Neural progenitor cell (in vitro differentiated cells): ENCODE measurements around the gene CYP4F2.

ENCODE experiments used
- EZH2 ChIP-seq: fragments of 200-600 bp; sonication (generic); IDR thresholded peaks from 2 replicates; pipeline ENCODE4 v1.6.1; 2017; ENCODE audit warnings: antibody characterized with exemption, mild to moderate bottlenecking, moderate library complexity
- EZH2phosphoT487 ChIP-seq: fragments of 200-600 bp; sonication (generic); IDR thresholded peaks from 2 replicates; pipeline ENCODE4 v1.6.1; 2017; ENCODE audit warnings: antibody characterized with exemption
- TF ChIP-seq, protein P1 (sequence below): fragments of 200-600 bp; sonication (generic); IDR thresholded peaks from 2 replicates; pipeline ENCODE4 v1.5.1; 2017; ENCODE audit warnings: antibody characterized with exemption, mild to moderate bottlenecking

DNA sequence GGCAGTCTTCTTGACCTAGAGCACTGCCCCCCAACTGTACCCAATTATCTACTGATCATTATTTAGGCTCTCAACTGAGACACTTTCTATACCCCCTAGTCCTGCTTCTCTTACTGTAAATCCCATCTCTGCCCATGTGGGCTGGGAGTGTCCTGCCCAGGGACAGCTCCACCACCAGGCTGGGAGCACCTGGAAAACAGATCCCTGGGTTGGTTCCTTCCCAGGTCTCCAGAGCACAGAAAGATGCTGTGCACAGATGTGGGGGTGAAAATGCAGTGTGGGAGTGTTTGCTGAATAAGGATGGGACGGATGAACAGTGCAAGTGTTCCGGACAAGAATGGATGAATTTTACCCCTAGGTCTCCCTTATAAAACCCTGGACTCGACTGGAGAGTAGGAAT is 12.7 kb downstream of the CYP4F2 start:
- TF ChIP-seq, protein P1, sequence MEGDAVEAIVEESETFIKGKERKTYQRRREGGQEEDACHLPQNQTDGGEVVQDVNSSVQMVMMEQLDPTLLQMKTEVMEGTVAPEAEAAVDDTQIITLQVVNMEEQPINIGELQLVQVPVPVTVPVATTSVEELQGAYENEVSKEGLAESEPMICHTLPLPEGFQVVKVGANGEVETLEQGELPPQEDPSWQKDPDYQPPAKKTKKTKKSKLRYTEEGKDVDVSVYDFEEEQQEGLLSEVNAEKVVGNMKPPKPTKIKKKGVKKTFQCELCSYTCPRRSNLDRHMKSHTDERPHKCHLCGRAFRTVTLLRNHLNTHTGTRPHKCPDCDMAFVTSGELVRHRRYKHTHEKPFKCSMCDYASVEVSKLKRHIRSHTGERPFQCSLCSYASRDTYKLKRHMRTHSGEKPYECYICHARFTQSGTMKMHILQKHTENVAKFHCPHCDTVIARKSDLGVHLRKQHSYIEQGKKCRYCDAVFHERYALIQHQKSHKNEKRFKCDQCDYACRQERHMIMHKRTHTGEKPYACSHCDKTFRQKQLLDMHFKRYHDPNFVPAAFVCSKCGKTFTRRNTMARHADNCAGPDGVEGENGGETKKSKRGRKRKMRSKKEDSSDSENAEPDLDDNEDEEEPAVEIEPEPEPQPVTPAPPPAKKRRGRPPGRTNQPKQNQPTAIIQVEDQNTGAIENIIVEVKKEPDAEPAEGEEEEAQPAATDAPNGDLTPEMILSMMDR = no peak
- TF ChIP-seq EZH2 (no peak), EZH2phosphoT487 (no peak)
